Measurements from ENCODE around the gene CDT1.

DNA sequence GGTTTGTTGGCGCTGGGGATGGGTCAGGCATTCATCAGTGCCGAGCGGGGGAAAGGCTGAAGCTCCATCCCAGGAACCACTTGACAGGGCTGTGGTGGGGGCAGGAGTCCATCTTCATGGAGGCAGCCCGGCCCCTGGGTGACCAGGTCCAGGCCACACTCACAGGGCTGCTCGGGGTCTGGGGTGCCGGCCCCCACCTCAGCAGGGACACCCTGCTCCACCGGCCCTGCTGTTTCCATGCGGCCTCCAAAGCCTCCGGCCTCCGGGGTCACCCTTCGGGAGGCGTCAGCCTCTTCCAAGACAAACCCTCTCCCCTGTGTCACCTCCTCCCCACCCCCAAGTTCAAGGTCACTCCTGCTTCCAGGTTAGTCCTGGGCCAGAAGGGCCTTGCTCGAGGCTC lies 31.1 kb downstream of the CDT1 start:
- TF ChIP-seq, protein P1, sequence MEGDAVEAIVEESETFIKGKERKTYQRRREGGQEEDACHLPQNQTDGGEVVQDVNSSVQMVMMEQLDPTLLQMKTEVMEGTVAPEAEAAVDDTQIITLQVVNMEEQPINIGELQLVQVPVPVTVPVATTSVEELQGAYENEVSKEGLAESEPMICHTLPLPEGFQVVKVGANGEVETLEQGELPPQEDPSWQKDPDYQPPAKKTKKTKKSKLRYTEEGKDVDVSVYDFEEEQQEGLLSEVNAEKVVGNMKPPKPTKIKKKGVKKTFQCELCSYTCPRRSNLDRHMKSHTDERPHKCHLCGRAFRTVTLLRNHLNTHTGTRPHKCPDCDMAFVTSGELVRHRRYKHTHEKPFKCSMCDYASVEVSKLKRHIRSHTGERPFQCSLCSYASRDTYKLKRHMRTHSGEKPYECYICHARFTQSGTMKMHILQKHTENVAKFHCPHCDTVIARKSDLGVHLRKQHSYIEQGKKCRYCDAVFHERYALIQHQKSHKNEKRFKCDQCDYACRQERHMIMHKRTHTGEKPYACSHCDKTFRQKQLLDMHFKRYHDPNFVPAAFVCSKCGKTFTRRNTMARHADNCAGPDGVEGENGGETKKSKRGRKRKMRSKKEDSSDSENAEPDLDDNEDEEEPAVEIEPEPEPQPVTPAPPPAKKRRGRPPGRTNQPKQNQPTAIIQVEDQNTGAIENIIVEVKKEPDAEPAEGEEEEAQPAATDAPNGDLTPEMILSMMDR (IDR thresholded peaks at IDR 0.05), result no peak
- TF ChIP-seq EP300 (IDR thresholded peaks at IDR 0.05), result no peak

Measured in tibial nerve (tissue), 4 donors.